Measurements from ENCODE around the gene PRKAG1. TPM values are rescaled to one million over a fixed set of nuclear protein-coding genes. Genes with fewer than 3 reads are reported as not detected.

PRKAG1 gene
- 50.8 and 62.2 TPM in 2 replicates for total RNA-seq

DNA sequence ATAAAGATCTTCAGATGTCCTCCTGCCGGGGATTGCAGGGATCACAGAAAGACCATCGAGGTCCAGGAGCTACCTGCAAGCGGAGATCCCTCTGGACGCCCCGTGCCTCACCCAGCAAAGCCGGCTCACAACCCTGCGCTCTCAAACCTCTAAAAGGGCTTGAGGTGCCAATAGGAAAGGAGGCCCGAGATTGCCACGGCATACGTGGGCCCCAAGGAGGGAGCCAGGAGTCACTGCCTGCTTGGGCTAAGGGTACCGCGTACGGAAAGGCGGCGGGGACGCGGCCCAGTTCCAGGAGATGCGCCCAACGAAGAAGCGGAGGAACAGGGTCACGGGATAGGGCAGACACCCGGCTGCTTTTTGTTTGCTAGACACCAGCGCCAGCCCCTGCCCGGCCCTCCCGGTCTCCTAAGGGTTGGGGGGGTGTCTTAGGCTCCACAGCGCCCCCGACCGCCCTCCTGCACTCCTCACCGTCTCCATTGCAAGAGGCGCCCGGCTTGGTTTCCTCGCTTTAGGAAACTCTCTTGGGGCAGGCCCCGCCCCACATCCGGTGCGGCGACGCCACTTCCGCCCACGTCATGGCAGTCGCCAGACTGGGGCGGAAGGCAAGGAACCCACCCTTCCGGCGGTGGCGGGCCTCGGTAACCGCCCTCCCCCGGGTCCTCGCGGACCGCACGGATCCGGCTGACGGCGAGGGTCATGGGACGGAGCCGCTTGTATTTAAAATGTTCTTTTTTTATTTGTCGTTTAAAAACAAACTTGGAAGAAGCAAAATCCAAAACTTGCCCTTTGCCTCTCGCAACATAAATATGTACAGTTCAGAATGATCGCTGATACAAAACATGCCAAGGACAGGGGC, at the start of gene PRKAG1:
TSS of gene PRKAG1 (minus strand) at position 516 of the 859 bp plus-strand sequence. CDS start at position 480, 36 bp downstream.

DNA sequence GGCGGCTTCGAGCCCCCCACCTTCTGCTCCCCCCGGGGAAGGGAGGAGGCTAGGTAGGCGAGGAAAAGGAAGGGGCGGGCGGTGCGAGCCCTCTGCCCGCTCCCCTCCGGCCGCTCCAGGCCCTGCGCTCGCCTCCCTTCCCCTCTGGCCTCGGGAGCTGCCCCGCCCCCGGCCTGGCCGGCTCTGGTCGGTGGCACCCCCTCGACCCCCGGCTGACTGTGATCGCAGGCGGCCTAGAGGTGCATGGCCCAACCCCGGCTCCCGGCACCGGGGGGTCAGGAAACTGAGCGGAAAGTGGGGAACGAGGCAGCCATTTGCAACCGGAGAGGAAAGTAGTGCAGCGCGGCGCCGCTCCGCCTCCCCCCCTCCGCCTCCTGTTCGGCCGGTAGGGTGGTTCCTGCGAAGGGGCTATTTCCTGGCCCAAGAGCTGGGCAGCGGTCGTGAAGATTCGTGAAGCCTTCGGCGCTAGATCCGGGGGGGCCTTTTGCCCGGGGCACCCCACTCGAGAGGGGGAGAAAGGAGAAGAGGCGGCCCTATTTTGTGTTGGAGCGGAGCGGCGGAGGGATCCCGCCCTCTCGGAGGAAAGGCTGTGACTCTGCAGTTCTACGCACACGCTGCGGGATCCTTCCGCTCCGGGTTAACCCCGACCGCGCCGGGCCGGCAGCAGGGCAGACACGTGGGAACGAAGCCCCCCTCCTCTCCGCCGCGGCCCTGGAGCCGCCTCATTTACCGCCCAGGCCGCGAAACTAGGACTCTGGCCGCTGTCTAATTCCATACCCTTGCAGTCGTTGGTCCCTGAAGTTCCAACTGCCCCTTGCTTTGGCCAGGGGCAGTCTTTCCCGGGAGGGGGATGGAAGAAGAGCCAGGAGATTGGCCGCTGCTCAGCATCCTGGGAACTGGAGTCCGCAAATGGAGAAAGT, 41.9 kb upstream of the PRKAG1 start, which contains the start of gene KMT2D:
TSS of gene KMT2D (minus strand) at position 558 of the 920 bp plus-strand sequence. CDS start 5,470 bp downstream, outside the sequence.

DNA sequence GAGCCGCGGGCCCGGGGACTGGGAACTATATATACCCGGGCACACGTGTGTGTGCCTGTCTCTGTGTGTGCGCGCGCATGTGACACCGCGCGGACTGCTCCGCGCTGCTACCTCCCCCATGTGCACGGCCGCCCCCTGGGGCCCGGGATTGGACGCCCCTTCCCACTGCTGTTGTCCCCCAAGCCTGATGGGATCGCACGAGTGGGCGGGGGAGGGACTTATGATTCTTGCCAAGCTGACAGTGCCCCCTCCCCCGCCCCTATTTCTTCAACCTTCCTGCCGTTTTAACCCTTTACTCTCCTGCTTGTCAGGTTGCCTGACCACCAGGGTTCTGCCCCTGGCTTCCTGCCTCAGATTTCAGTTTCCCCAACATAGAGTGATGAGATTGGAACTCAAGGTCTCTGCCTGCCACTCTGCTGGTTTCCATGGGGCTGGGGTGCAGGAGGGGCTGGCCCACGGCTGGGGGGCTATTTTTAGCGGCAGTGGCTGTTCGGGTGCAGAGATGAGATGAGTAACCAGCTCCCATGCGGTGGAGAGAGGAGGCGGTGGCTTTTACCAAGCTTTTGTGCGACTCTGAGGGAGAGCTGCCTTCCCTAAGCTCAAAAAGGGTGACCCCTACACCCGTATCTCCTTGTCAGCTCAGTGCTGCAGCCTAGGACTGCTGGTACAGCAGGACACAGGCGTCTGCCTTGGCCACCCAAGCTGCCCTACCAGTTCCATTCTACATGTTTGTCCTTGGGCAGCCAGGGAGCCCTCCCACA, 19.0 kb downstream of the PRKAG1 start, which contains the start of gene DDN:
TSS of gene DDN (minus strand) at position 5 of the 761 bp plus-strand sequence. CDS start 88 bp downstream, outside the sequence.

GRCh38 chr12:48978291-48978740, 40.3 kb downstream of the PRKAG1 start, which contains the start of gene WNT1:
Gene WNT1 (plus strand): TSS chr12:48978322. CDS start chr12:48978651, 329 bp downstream.

DNA sequence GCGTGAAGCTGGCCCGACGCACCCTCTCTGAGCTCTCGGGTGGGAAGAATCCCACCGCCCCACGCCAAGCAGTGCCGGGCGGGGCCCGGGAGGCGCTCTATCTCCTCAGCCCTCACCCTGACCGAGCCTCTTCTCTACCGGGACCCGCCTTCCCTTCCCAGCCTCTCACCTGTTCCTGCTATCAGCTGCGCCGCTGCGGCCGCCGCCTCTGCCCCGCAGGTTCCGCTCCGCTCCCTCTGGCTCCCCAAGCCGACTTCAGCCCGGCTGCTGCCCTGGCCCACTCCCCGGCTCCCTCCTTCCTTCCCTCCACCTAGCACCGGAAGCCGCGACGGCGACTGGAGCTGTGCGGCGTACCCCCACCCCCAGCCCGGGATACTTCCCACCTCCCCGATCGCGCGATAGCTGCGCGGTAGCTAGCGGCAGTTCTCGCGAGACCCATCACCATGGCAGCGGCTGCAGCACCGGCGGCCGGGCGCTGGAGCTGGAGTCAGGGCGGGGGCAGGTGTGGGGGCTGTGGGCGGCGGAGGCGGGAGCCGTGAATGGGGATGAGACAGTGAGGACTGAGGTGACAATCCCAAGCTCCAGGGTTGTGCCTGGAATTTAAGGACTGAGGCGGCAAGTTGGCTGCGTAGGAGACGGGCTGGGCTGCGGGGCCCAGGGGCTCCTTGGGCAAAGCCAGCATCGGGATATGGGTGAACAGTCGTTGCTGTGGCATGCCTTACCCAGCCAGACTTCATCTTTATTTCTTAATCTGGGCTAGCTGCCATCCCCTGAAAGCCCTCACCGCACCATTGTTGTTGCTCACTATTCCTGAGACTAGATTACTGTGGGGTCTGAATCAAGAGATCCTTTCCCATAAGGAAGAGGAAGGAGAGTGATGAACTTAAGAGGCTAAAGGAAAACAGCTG, 61.2 kb downstream of the PRKAG1 start, which contains the start of gene ARF3:
TSS of gene ARF3 (minus strand) at position 347 of the 908 bp plus-strand sequence. CDS start 16,392 bp downstream, outside the sequence.

Other genes with a start within 250 kb of the PRKAG1 start
- gene ADCY6, start 229.7 kb downstream of the PRKAG1 start, total RNA-seq: 19.1 and 38.7 TPM in 2 replicates
- 7.5 and 19.0 TPM in 2 replicates for gene CACNB3, start 200.3 kb downstream of the PRKAG1 start, total RNA-seq
- gene DDX23, start 166.6 kb downstream of the PRKAG1 start, total RNA-seq: 67.0 and 95.1 TPM in 2 replicates
- gene RND1, start 152.9 kb downstream of the PRKAG1 start, total RNA-seq: 0.78 and 4.1 TPM in 2 replicates
- 6.2 and 20.5 TPM in 2 replicates for gene FKBP11, start 93.3 kb downstream of the PRKAG1 start, total RNA-seq
- gene ARF3, start 61.3 kb downstream of the PRKAG1 start, total RNA-seq: 30.8 and 46.3 TPM in 2 replicates
- 0.07 TPM in 1 of 2 replicates, not detected in the other for gene WNT10B, start 47.0 kb downstream of the PRKAG1 start, total RNA-seq
- gene WNT1, start 40.5 kb downstream of the PRKAG1 start, total RNA-seq: not detected in 2 replicates
- 0.28 and 0.68 TPM in 2 replicates for gene DDN, start 19.4 kb downstream of the PRKAG1 start, total RNA-seq
- gene KMT2D, start 42.0 kb upstream of the PRKAG1 start, total RNA-seq: 24.9 and 107 TPM in 2 replicates
- gene RHEBL1, start 51.2 kb upstream of the PRKAG1 start, total RNA-seq: 0.36 and 1.0 TPM in 2 replicates
- under 0.01 TPM in 1 of 2 replicates, not detected in the other for gene DHH, start 76.0 kb upstream of the PRKAG1 start, total RNA-seq
- 27.7 and 31.8 TPM in 2 replicates for gene LMBR1L, start 92.1 kb upstream of the PRKAG1 start, total RNA-seq
- gene TUBA1B, start 112.6 kb upstream of the PRKAG1 start, total RNA-seq: 114 and 181 TPM in 2 replicates
- 2.7 and 16.7 TPM in 2 replicates for gene TUBA1A, start 170.3 kb upstream of the PRKAG1 start, total RNA-seq
- 208 and 261 TPM in 2 replicates for gene TUBA1C, start 246.3 kb upstream of the PRKAG1 start, total RNA-seq